Measurements from ENCODE around the gene ASPSCR1. TPM values are rescaled to one million over a fixed set of nuclear protein-coding genes. Genes with fewer than 3 reads are reported as not detected.
A peak's percentile ranks its signal among the peaks of the same experiment; 100 is the strongest.

ASPSCR1 gene
- total and polyA plus RNA-seq, 2 of the 13 experiments (the other 11 are each of a cell fraction or from before 2014, with no cell fraction given), result 274 to 314 TPM

DNA sequence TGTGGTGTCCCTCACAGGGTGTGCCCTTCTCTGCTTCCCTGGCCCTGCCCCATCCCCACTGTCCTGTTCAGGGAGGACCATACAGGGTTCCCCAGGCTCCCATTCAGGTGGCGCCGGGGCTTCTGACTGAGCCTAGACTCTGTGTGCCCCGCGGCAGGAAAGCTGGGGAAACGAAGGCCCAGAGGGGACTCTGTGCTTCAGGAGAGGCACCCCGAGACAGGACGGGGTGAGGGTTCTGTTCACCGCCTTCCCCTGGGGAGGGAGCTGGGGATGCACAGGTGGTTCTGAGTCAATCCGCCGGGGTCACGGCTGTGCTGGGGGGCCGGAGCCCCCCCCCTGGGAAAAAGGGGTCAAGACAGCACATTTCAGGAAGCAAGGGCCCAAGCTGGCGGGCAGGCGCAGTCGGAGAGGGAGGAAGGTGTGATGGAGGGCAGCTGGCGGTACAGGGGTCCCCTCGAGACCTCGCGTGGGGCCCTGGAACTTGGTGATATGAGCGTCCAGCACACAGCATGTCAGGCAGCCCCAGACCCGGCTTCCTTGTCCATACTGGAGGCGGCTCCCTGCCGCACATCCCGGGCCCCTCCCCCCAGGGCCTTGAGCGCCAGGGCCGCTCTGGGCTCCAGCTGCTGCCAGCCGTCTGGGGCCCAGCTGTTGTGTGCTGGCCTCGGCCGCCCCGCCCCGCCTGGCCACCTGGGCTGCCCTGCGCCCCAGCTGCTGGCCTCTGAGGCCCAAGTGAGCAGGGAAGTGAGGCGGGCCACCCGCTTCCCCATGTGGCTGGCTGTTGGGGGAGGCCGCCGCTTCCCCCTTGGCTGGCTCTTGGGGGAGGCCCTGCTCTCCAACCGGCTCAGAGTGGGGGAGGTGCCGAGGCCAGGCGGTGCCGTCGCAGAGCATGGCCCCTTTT, 10.8 kb upstream of the ASPSCR1 start (continued):
- TF ChIP-seq, protein P1, sequence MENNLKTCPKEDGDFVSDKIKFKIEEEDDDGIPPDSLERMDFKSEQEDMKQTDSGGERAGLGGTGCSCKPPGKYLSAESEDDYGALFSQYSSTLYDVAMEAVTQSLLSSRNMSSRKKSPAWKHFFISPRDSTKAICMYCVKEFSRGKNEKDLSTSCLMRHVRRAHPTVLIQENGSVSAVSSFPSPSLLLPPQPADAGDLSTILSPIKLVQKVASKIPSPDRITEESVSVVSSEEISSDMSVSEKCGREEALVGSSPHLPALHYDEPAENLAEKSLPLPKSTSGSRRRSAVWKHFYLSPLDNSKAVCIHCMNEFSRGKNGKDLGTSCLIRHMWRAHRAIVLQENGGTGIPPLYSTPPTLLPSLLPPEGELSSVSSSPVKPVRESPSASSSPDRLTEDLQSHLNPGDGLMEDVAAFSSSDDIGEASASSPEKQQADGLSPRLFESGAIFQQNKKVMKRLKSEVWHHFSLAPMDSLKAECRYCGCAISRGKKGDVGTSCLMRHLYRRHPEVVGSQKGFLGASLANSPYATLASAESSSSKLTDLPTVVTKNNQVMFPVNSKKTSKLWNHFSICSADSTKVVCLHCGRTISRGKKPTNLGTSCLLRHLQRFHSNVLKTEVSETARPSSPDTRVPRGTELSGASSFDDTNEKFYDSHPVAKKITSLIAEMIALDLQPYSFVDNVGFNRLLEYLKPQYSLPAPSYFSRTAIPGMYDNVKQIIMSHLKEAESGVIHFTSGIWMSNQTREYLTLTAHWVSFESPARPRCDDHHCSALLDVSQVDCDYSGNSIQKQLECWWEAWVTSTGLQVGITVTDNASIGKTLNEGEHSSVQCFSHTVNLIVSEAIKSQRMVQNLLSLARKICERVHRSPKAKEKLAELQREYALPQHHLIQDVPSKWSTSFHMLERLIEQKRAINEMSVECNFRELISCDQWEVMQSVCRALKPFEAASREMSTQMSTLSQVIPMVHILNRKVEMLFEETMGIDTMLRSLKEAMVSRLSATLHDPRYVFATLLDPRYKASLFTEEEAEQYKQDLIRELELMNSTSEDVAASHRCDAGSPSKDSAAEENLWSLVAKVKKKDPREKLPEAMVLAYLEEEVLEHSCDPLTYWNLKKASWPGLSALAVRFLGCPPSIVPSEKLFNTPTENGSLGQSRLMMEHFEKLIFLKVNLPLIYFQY (CRISPR knock-in tag; IDR thresholded peaks at IDR 0.05; ENCODE audit: borderline replicate concordance), result peak; percentile 96
- TF ChIP-seq ZNF253 (CRISPR knock-in tag; IDR thresholded peaks at IDR 0.05; ENCODE audit: borderline replicate concordance) (peak; percentile 53; the same call in 1 of the 2 replicates), ZSCAN12 (CRISPR knock-in tag; IDR thresholded peaks at IDR 0.05) (peak; percentile 16; the same call in 1 of the 2 replicates), ZSCAN29 (CRISPR knock-in tag; conservative IDR thresholded peaks at IDR 0.05) (no peak; the same call in 1 of the 2 replicates), TSC22D2 (CRISPR knock-in tag; IDR thresholded peaks at IDR 0.05; ENCODE audit: borderline replicate concordance) (peak; percentile 95; the same call in 1 of the 2 replicates), SMAD1 (CRISPR knock-in tag; IDR thresholded peaks at IDR 0.05; ENCODE audit: borderline replicate concordance, low read depth) (peak; percentile 66; the same call in 1 of the 2 replicates), REXO4 (CRISPR knock-in tag; IDR thresholded peaks at IDR 0.05; ENCODE audit: borderline replicate concordance) (0 out of 2 replicates have a peak, but pooled peaks have one; percentile 54), FOXC1 (CRISPR knock-in tag; IDR thresholded peaks at IDR 0.05; ENCODE audit: borderline replicate concordance) (no peak), JARID2 (CRISPR knock-in tag; IDR thresholded peaks at IDR 0.05; ENCODE audit: insufficient replicate concordance) (peak; percentile 53), SP2 (CRISPR knock-in tag; IDR thresholded peaks at IDR 0.05) (no peak; the same call in 1 of the 2 replicates), MED1 (CRISPR knock-in tag; IDR thresholded peaks at IDR 0.05) (peak; percentile 92), REPIN1 (CRISPR knock-in tag; IDR thresholded peaks at IDR 0.05; ENCODE audit: borderline replicate concordance, low read depth) (peak; percentile 63), MAZ (IDR thresholded peaks at IDR 0.05; ENCODE audit: borderline replicate concordance, low read depth, low read length) (peak; percentile 66), MAZ (CRISPR knock-in tag; IDR thresholded peaks at IDR 0.05; ENCODE audit: low read depth) (peak; percentile 94)
- TF ChIP-seq, protein P2, sequence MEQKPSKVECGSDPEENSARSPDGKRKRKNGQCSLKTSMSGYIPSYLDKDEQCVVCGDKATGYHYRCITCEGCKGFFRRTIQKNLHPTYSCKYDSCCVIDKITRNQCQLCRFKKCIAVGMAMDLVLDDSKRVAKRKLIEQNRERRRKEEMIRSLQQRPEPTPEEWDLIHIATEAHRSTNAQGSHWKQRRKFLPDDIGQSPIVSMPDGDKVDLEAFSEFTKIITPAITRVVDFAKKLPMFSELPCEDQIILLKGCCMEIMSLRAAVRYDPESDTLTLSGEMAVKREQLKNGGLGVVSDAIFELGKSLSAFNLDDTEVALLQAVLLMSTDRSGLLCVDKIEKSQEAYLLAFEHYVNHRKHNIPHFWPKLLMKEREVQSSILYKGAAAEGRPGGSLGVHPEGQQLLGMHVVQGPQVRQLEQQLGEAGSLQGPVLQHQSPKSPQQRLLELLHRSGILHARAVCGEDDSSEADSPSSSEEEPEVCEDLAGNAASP (CRISPR knock-in tag; IDR thresholded peaks at IDR 0.05; ENCODE audit: borderline replicate concordance), result peak; percentile 97
- TF ChIP-seq, protein P3, sequence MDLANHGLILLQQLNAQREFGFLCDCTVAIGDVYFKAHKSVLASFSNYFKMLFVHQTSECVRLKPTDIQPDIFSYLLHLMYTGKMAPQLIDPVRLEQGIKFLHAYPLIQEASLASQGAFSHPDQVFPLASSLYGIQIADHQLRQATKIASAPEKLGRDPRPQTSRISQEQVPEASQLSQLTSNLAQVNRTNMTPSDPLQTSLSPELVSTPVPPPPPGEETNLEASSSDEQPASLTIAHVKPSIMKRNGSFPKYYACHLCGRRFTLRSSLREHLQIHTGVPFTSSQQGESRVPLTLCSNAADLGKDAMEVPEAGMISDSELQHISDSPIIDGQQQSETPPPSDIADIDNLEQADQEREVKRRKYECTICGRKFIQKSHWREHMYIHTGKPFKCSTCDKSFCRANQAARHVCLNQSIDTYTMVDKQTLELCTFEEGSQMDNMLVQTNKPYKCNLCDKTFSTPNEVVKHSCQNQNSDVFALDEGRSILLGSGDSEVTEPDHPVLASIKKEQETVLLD (CRISPR knock-in tag; IDR thresholded peaks at IDR 0.05; ENCODE audit: low read depth), result peak; percentile 64; the same call in 1 of the 2 replicates
- TF ChIP-seq, protein P4, sequence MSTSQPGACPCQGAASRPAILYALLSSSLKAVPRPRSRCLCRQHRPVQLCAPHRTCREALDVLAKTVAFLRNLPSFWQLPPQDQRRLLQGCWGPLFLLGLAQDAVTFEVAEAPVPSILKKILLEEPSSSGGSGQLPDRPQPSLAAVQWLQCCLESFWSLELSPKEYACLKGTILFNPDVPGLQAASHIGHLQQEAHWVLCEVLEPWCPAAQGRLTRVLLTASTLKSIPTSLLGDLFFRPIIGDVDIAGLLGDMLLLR (CRISPR knock-in tag; IDR thresholded peaks at IDR 0.05), result peak; percentile 91
- TF ChIP-seq, protein P5, sequence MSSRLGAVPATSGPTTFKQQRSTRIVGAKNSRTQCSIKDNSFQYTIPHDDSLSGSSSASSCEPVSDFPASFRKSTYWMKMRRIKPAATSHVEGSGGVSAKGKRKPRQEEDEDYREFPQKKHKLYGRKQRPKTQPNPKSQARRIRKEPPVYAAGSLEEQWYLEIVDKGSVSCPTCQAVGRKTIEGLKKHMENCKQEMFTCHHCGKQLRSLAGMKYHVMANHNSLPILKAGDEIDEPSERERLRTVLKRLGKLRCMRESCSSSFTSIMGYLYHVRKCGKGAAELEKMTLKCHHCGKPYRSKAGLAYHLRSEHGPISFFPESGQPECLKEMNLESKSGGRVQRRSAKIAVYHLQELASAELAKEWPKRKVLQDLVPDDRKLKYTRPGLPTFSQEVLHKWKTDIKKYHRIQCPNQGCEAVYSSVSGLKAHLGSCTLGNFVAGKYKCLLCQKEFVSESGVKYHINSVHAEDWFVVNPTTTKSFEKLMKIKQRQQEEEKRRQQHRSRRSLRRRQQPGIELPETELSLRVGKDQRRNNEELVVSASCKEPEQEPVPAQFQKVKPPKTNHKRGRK (CRISPR knock-in tag; IDR thresholded peaks at IDR 0.05), result peak; percentile 75
